Testis (tissue), 3 donors: ENCODE data around the gene SLX4IP. TPM values are rescaled to one million over a fixed set of nuclear protein-coding genes. Genes with fewer than 3 reads are reported as not detected.

Source experiments
- DNase-seq: peaks from one replicate; pipeline ENCODE4 v3.0.0-alpha.2; 2019
- H3K27ac ChIP-seq, 2 donors: fragments of 200-600 bp; sonication (generic); one replicate each; pipeline ENCODE4 v1.5.1; 2019
- H3K27me3 ChIP-seq: fragments of 200-600 bp; sonication (generic); one replicate; pipeline ENCODE4 v1.5.1; 2019
- H3K36me3 ChIP-seq: fragments of 200-600 bp; sonication (generic); one replicate; pipeline ENCODE4 v1.5.1; 2017; ENCODE audit warnings: low read depth; ENCODE audit errors: missing control alignments
- H3K4me1 ChIP-seq: fragments of 200-600 bp; sonication (generic); one replicate; pipeline ENCODE4 v1.5.1; 2019
- H3K4me3 ChIP-seq, 2 donors: fragments of 200-600 bp; sonication (generic); one replicate each; pipeline ENCODE4 v1.5.1; 2017 to 2019
- H3K9me3 ChIP-seq: fragments of 200-600 bp; sonication (generic); one replicate; pipeline ENCODE4 v1.5.1; 2017
- CTCF ChIP-seq, 3 experiments: fragments of 450-650 bp in 2 of 3; fragments of 200-600 bp in 1 of 3; sonication (generic) in 1 of 3; IDR thresholded peaks; one replicate each; pipeline ENCODE4 v1.5.1; 2016 to 2019; ENCODE audit warnings: antibody characterized with exemption in 3 of 3, mild to moderate bottlenecking in 2 of 3, moderate library complexity in 1 of 3
- POLR2A ChIP-seq: fragments of 450-650 bp; IDR thresholded peaks from one replicate; pipeline ENCODE4 v1.6.1; 2017; ENCODE audit warnings: antibody characterized with exemption, mild to moderate bottlenecking, moderate library complexity
- WGBS, 2 donors: methylation state at CpG; one replicate each; pipeline ENCODE4 v1.1.5; 2018; 5-methylcytosine and 5-hydroxymethylcytosine counted together
- intact Hi-C: fragments of 100-400 bp; cut with DNase I; formaldehyde crosslinking; loops from one replicate; pipeline ENCODE4 v1.15.1; 2023; ENCODE audit warnings: low total_unique reads
- polyA plus RNA-seq: library from polyadenylated mRNA; stranded (reverse); fragments of 350-450 nt; fragmentation: Illumina TruSeq; extraction: RNeasy Lipid Tissue Mini Kit (QIAGEN cat#74804); gene quantifications from one replicate; pipeline ENCODE4 v1.2.3, GENCODE V29; 2014; ENCODE audit warnings: low read depth, low replicate concordance; ENCODE audit not compliant: insufficient read depth
- total RNA-seq, 2 donors: library from RNA; depleted of rRNA; stranded (reverse); fragments of >200 nt; gene quantifications; one replicate each; pipeline ENCODE4 v1.2.3, GENCODE V29; 2016

The SLX4IP gene
- total and polyA plus RNA-seq, 3 donors from 2014 or later, result 3.8 to 10.8 (median 9.7) TPM

DNA sequence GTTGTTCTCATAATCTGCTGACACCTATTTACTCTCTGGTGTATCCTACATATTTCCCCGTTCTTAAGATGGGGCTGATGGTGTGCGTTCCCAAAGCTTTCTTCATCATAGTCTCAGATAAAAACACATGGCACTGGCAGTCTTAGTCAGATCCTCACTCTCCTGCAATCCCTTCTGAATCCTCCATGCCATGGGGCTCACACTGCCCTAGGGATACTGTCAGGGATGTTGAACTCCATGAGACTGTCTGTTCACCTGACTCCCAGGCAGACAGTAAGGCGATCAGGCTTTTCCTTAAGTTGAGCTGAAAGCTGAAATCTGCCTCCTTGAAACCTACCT, 76.0 kb downstream of the SLX4IP start:
- TF ChIP-seq CTCF (IDR thresholded peaks at IDR 0.05) (no peak), POLR2A (no peak)
- intact Hi-C loops, result no loop called here
- no peaks in the 10 kb centered on the region for H3K27me3 ChIP-seq
- no peak for DNase-seq
- no peaks in the 10 kb centered on the region for H3K36me3 ChIP-seq
- peak overlapping the region; percentile 68 to 70 for H3K27ac ChIP-seq
- H3K4me3 ChIP-seq, result no peak overlapping the region
- peaks cover 46% of the 10 kb centered on the region for H3K4me1 ChIP-seq
- no peaks in the 10 kb centered on the region for H3K9me3 ChIP-seq
- WGBS, 2 donors, result 67 to 87% methylated on average over 3 of the region's 3 CpGs

GRCh38 chr20:10511509-10512251, 76.6 kb downstream of the SLX4IP start:
- Histone ChIP-seq H3K36me3 (no peaks in the 10 kb centered on the region), H3K4me1 (peaks cover 40% of the 10 kb centered on the region), H3K9me3 (no peaks in the 10 kb centered on the region), H3K4me3 (no peak overlapping the region), H3K27me3 (no peaks in the 10 kb centered on the region), H3K27ac (peak overlapping the region; percentile 68 to 70)
- intact Hi-C loops, result no loop called here
- TF ChIP-seq POLR2A, result no peak
- TF ChIP-seq CTCF (IDR thresholded peaks at IDR 0.05), result no peak
- peak; percentile 89 for DNase-seq
- 28 to 30% methylated on average over 5 of the region's 5 CpGs for WGBS, 2 donors

GRCh38 chr20:10513061-10513460, 78.0 kb downstream of the SLX4IP start:
- WGBS, 2 donors, result 77 to 81% methylated on average over 2 of the region's 2 CpGs
- no peak for TF ChIP-seq CTCF (IDR thresholded peaks at IDR 0.05)
- no peak for TF ChIP-seq POLR2A
- Histone ChIP-seq H3K27ac (no peak overlapping the region), H3K9me3 (no peaks in the 10 kb centered on the region), H3K27me3 (no peaks in the 10 kb centered on the region), H3K4me1 (peaks cover 31% of the 10 kb centered on the region), H3K36me3 (no peaks in the 10 kb centered on the region), H3K4me3 (no peak overlapping the region)
- intact Hi-C loops, result no loop called here
- DNase-seq, result no peak

GRCh38 chr20:10513931-10514575, 78.9 kb downstream of the SLX4IP start:
- H3K4me3 ChIP-seq, result no peak overlapping the region
- intact Hi-C loops, result no loop called here
- no peaks in the 10 kb centered on the region for H3K27me3 ChIP-seq
- no peak for DNase-seq
- TF ChIP-seq CTCF (IDR thresholded peaks at IDR 0.05), result no peak
- TF ChIP-seq POLR2A, result no peak
- H3K4me1 ChIP-seq, result peaks cover 21% of the 10 kb centered on the region
- no peaks in the 10 kb centered on the region for H3K9me3 ChIP-seq
- 48 to 53% methylated on average over 4 of the region's 4 CpGs for WGBS, 2 donors
- H3K36me3 ChIP-seq, result no peaks in the 10 kb centered on the region
- no peak overlapping the region for H3K27ac ChIP-seq
